GM19397 (cell line): ENCODE measurements around the gene RASGRF2.
"Not testable (repeated sequence)": the region's sequence is repeated elsewhere in the genome, so short reads cannot be mapped to it uniquely, and the experiment has no call there.

Experiments used
- ATAC-seq: cut with Tn5 transposase; IDR thresholded peaks from one replicate; pipeline ENCODE4 v1.9.1; 2021; ENCODE audit warnings: mild to moderate bottlenecking, moderate library complexity; ENCODE audit not compliant: unreplicated experiment

RASGRF2 gene

GRCh38 chr5:81265101-81265500, 304.9 kb downstream of the RASGRF2 start:
- ATAC-seq: no peak

- no peak for ATAC-seq
Measured at GRCh38 chr5:81268521-81269196, 308.5 kb downstream of the RASGRF2 start.

GRCh38 chr5:81269751-81270393, 309.7 kb downstream of the RASGRF2 start:
- no peak for ATAC-seq

- ATAC-seq: not testable (repeated sequence)
Measured at GRCh38 chr5:81270394-81271027, 310.3 kb downstream of the RASGRF2 start.
